HepG2 (cell line): Measurements from ENCODE around the gene ATP2B2. TPM values are rescaled to one million over a fixed set of nuclear protein-coding genes. Genes with fewer than 3 reads are reported as not detected.
A peak's percentile ranks its signal among the peaks of the same experiment; 100 is the strongest.

ENCODE experiments used
- ATAC-seq: fragments of 200-7000 bp; cut with Tn5 transposase; 3 replicates; pipeline ENCODE4 v1.9.1; 2020; ENCODE audit warnings: mild to moderate bottlenecking, moderate library complexity
- BruUV-seq: library from RNA; stranded (reverse); fragments of 400-500 nt; replicated peaks from 2 replicates; lab custom pipeline; 2021; lab: Mats Ljungman, UMichigan
- CTCF ChIA-PET: fragments of 300-600 bp; formaldehyde crosslinking; extraction: SDS; loops from one replicate; lab custom pipeline; 2021; ENCODE audit warnings: low total read pairs, inconsistent platforms, low intra/inter-chr PET ratio; lab: Yijun Ruan, JAX
- POLR2A ChIA-PET: fragments of 350-600 bp; sonication (Branson Sonifier 250); formaldehyde crosslinking; loops from one replicate; lab custom pipeline; 2020; ENCODE audit warnings: antibody characterized with exemption, inconsistent platforms; lab: Yijun Ruan, JAX
- DNase-seq: peaks from one replicate; pipeline ENCODE4 v3.0.0-alpha.2; 2015; ENCODE audit warnings: low spot score
- FAIRE-seq: peaks from 3 replicates; lab custom pipeline; 2011; peaks lifted over from hg19 to GRCh38; lab: Jason Lieb, UNC
- H2AFZ ChIP-seq: one replicate; pipeline ENCODE4 v1.6.1; 2011; ENCODE audit warnings: low read length, inconsistent platforms
- H3K27ac ChIP-seq: fragments of 300-600 bp; 3 replicates; pipeline ENCODE4 v1.8.0; 2011; ENCODE audit warnings: mixed run types, mild to moderate bottlenecking, mixed read lengths, low read length, inconsistent platforms; ENCODE audit not compliant: insufficient read depth; ENCODE audit errors: extremely low read length
- H3K27me3 ChIP-seq, 2 experiments: fragments of 200-600 bp in 1 of 2; 2 replicates in 1 of 2; 3 replicates in 1 of 2; pipeline versions ENCODE4 v1.6.0 to v1.8.0; 2011; ENCODE audit warnings: low read length in 2 of 2, mild to moderate bottlenecking in 2 of 2, moderate library complexity in 2 of 2, inconsistent platforms in 1 of 2; ENCODE audit not compliant: insufficient read depth in 2 of 2, control insufficient read depth in 1 of 2
- H3K36me3 ChIP-seq, 2 experiments: fragments of 200-600 bp in 1 of 2; replicated peaks in 1 of 2; 2 replicates in 1 of 2; 3 replicates in 1 of 2; pipeline versions ENCODE4 v1.5.1 to v1.8.0; 2011; ENCODE audit warnings: low read length in 2 of 2, inconsistent platforms in 1 of 2; ENCODE audit not compliant: insufficient read depth in 2 of 2, control insufficient read depth in 1 of 2
- H3K4me1 ChIP-seq: 2 replicates; pipeline ENCODE4 v1.5.1; 2012; ENCODE audit warnings: low read length, inconsistent platforms; ENCODE audit not compliant: insufficient read depth
- H3K4me2 ChIP-seq: 2 replicates; pipeline ENCODE4 v1.6.0; 2011; ENCODE audit warnings: low read depth, low read length, inconsistent platforms
- H3K4me3 ChIP-seq, 3 experiments: fragments of 200-600 bp in 1 of 3; sonication (generic), shearing (Covaris generic) in 1 of 3; replicated peaks in 1 of 3; 2 replicates each; pipeline ENCODE4 v1.5.1; 2011 to 2016; ENCODE audit warnings: low read length in 3 of 3, inconsistent platforms in 2 of 3, low read depth in 2 of 3, mild to moderate bottlenecking in 2 of 3, control low read depth in 1 of 3, mixed read lengths in 1 of 3; ENCODE audit not compliant: insufficient read depth in 1 of 3
- H3K79me2 ChIP-seq: one replicate; pipeline ENCODE4 v1.6.1; 2011; ENCODE audit warnings: low read length, inconsistent platforms; ENCODE audit not compliant: insufficient read depth
- H3K9ac ChIP-seq: 2 replicates; pipeline ENCODE4 v1.6.0; 2011; ENCODE audit warnings: mild to moderate bottlenecking, low read depth, low read length, inconsistent platforms; ENCODE audit not compliant: insufficient read depth
- H3K9me3 ChIP-seq: 2 replicates; pipeline ENCODE4 v1.5.1; 2012; ENCODE audit warnings: mild to moderate bottlenecking, low read length
- H4K20me1 ChIP-seq: 2 replicates; pipeline ENCODE4 v1.6.0; 2011; ENCODE audit warnings: inconsistent platforms, mild to moderate bottlenecking, low read length, moderate library complexity; ENCODE audit not compliant: insufficient read depth
- ATF7-NPFF ChIP-seq: sonication (generic); formaldehyde crosslinking; IDR thresholded peaks from 2 replicates; pipeline ENCODE4 v1.8.1; 2023; ENCODE audit warnings: mild to moderate bottlenecking, low read depth, missing genetic modification reagents, moderate library complexity
- CTCF ChIP-seq: sonication (generic); formaldehyde crosslinking; IDR thresholded peaks from 2 replicates; pipeline ENCODE4 v1.5.0; 2020; ENCODE audit warnings: mild to moderate bottlenecking, missing genetic modification reagents, moderate library complexity
- PHF5A ChIP-seq: IDR thresholded peaks from one replicate; pipeline ENCODE4 v1.6.1; 2018; ENCODE audit warnings: low read depth, missing genetic modification reagents; ENCODE audit not compliant: unreplicated experiment
- RAD21 ChIP-seq: fragments of 450-650 bp; formaldehyde crosslinking; IDR thresholded peaks from 2 replicates; pipeline ENCODE4 v1.5.0; 2020; ENCODE audit warnings: mild to moderate bottlenecking
- SMC3 ChIP-seq: IDR thresholded peaks from 2 replicates; pipeline ENCODE4 v1.6.1; 2011; ENCODE audit warnings: low read length, improper control_type of control experiment
- STAG1 ChIP-seq: sonication (generic); formaldehyde crosslinking; IDR thresholded peaks from 2 replicates; pipeline ENCODE4 v1.4.0; 2020; ENCODE audit warnings: missing genetic modification reagents
- THYN1 ChIP-seq: sonication (generic); formaldehyde crosslinking; IDR thresholded peaks from 2 replicates; pipeline ENCODE4 v1.8.1; 2023; ENCODE audit warnings: low read depth, mild to moderate bottlenecking, moderate library complexity, missing genetic modification reagents, borderline replicate concordance
- ZMYM3 ChIP-seq: sonication (generic); formaldehyde crosslinking; IDR thresholded peaks from 2 replicates; pipeline ENCODE4 v1.5.1; 2020; ENCODE audit warnings: mild to moderate bottlenecking, missing genetic modification reagents
- ZNF263 ChIP-seq: sonication (generic); formaldehyde crosslinking; IDR thresholded peaks from 2 replicates; pipeline ENCODE4 v1.4.0; 2020; ENCODE audit warnings: missing genetic modification reagents
- ZNF629 ChIP-seq: sonication (generic); formaldehyde crosslinking; conservative IDR thresholded peaks from 2 replicates; pipeline ENCODE4 v1.5.0; 2020; ENCODE audit warnings: missing genetic modification reagents
- WGBS: methylation state at CpG from one replicate; pipeline ENCODE4 v1.1.6; 2017; ENCODE audit warnings: low lambda C conversion rate; 5-methylcytosine and 5-hydroxymethylcytosine counted together
- in situ Hi-C: cut with HindIII; loops from 2 replicates; pipeline ENCODE4 v1.10.0; 2017; ENCODE audit warnings: low pct_unique_long_range_greater_than_20kb; ENCODE audit not compliant: extremely low pct_ligation_motif_present
- intact Hi-C: fragments of 100-400 bp; cut with micrococcal nuclease; formaldehyde crosslinking; loops from one replicate; pipeline ENCODE4 v1.10.0; 2022; ENCODE audit not compliant: unreplicated experiment
- polyA plus RNA-seq, 8 experiments: library from polyadenylated mRNA; depleted of rRNA in 3 of 8; stranded (reverse) in 7 of 8; unstranded in 1 of 8; fragments of >200 nt; fragmentation: Illumina TruSeq in 4 of 8; extraction: Trizol in 4 of 8; gene quantifications; 2 replicates each; pipeline versions ENCODE4 v1.2.1 to v1.2.3, GENCODE V29; 2011 to 2016; ENCODE audit warnings: low read depth in 4 of 8, missing spikeins in 1 of 8, mixed read lengths in 1 of 8; ENCODE audit not compliant: insufficient read depth in 1 of 8
- total RNA-seq, 5 experiments: library from RNA; depleted of rRNA; stranded (reverse); fragments of >200 nt; fragmentation: Illumina TruSeq; extraction: Trizol; gene quantifications; 2 replicates each; pipeline ENCODE4 v1.2.3, GENCODE V29; 2016; ENCODE audit warnings: low read depth in 1 of 5

The ATP2B2 gene
- total and polyA plus RNA-seq, 2 of the 13 experiments (the other 11 are each of a cell fraction or from before 2014, with no cell fraction given) = 1.5 to 2.3 TPM

- H4K20me1 ChIP-seq = no peaks in the 10 kb centered on the region
- no peak for FAIRE-seq
- POLR2A ChIA-PET = no interaction called here
- no peak for TF ChIP-seq THYN1
- peak; percentile 86 for TF ChIP-seq ZNF629
- TF ChIP-seq, all 625 proteins: peak for 1
- ATAC-seq (no peak), DNase-seq (no peak)
- no peaks in the 10 kb centered on the region for H3K36me3 ChIP-seq
- no peaks in the 10 kb centered on the region for H3K27me3 ChIP-seq
- intact Hi-C loops = no loop called here
- no peak overlapping the region for H3K27ac ChIP-seq
- WGBS = 57% methylated on average over 9 of the region's 11 CpGs
- H3K4me3 ChIP-seq = no peak overlapping the region
- no peaks in the 10 kb centered on the region for H3K79me2 ChIP-seq
- H3K9me3 ChIP-seq = no peaks in the 10 kb centered on the region
- H2AFZ ChIP-seq = no peak overlapping the region
- CTCF ChIA-PET = no interaction called here
- H3K4me2 ChIP-seq = no peak overlapping the region
- peaks cover 7% of the 10 kb centered on the region for H3K4me1 ChIP-seq
- H3K9ac ChIP-seq = no peak overlapping the region
- in situ Hi-C loops = loop anchor here (5.0 kb wide), 1 partner anchor 318 kb away; no protein-coding TSS in a partner anchor
- no TSS peak for BruUV-seq
Observed at GRCh38 chr3:10419637-10420232, 85.7 kb downstream of the ATP2B2 start.

DNA sequence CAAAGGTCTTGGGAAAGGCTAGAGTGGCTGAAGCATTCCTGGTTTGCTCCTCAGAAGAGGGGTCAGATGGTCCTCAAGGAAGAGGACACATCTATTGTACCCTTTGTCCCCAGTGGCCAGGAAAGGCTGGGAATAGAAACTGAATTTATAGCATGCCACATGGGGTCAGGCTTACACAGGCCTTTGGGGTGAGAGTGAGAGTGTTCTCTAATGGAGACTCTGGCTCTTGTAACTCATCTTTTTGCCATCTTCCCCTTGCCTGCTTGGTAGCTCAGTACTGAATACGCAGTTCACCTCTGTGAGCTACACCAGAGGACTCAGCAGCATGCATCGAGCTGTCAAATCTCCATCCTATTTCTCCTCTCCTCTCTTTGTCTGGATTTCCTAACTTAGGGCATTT lies 87.5 kb downstream of the ATP2B2 start:
- in situ Hi-C loops = loop anchor here (5.0 kb wide), 1 partner anchor 319 kb away; no protein-coding TSS in a partner anchor
- H3K4me2 ChIP-seq = no peak overlapping the region
- BruUV-seq = no TSS peak
- intact Hi-C loops = loop anchor here (1.0 kb wide), 1 partner anchor 321 kb away; no protein-coding TSS in a partner anchor
- no peaks in the 10 kb centered on the region for H3K79me2 ChIP-seq
- H3K27ac ChIP-seq = no peak overlapping the region
- ATAC-seq (peak; percentile 70), FAIRE-seq (peak; percentile 60), DNase-seq (peak; percentile 38)
- H3K36me3 ChIP-seq = no peaks in the 10 kb centered on the region
- no peaks in the 10 kb centered on the region for H4K20me1 ChIP-seq
- H3K4me1 ChIP-seq = peaks cover 14% of the 10 kb centered on the region
- CTCF ChIA-PET = interaction anchor here (1.5 kb wide), 1 partner anchor 321 kb away, joined by 17 read pairs; no protein-coding TSS in a partner anchor
- no peaks in the 10 kb centered on the region for H3K9me3 ChIP-seq
- WGBS = 59% methylated on average over 2 of the region's 2 CpGs
- H3K4me3 ChIP-seq = no peak overlapping the region
- no peak overlapping the region for H3K9ac ChIP-seq
- no peaks in the 10 kb centered on the region for H3K27me3 ChIP-seq
- H2AFZ ChIP-seq = no peak overlapping the region
- no peak for TF ChIP-seq ZNF263 (CRISPR knock-in tag)
- TF ChIP-seq RAD21 (CRISPR knock-in tag) = peak; percentile 61; the same call in 1 of the 2 replicates
- TF ChIP-seq ZMYM3 = peak; percentile 69; the same call in 1 of the 2 replicates
- peak; percentile 70 for TF ChIP-seq CTCF (CRISPR knock-in tag)
- no peak for TF ChIP-seq ATF7-NPFF
- TF ChIP-seq PHF5A (CRISPR knock-in tag) = no peak
- peak; percentile 88 for TF ChIP-seq STAG1 (CRISPR knock-in tag)
- TF ChIP-seq SMC3 = peak; percentile 61
- POLR2A ChIA-PET = no interaction called here
